A549 treated with AZD9567 at 1 μM for 4 hours (cell line): ENCODE measurements around the gene NPIPA7. TPM values are rescaled to one million over a fixed set of nuclear protein-coding genes. Genes with fewer than 3 reads are reported as not detected.

Source experiments
- total RNA-seq: library from RNA; stranded (reverse); fragments of 200-300 nt; extraction: Qiagen RNA extraction; gene quantifications from 5 replicates; pipeline ENCODE4 v1.2.3, GENCODE V29; 2022; ENCODE audit not compliant: insufficient read depth

NPIPA7 gene
- 11.1 to 14.7 TPM (median 13.1 TPM) in 4 of 5 replicates, not detected in the other for total RNA-seq

DNA sequence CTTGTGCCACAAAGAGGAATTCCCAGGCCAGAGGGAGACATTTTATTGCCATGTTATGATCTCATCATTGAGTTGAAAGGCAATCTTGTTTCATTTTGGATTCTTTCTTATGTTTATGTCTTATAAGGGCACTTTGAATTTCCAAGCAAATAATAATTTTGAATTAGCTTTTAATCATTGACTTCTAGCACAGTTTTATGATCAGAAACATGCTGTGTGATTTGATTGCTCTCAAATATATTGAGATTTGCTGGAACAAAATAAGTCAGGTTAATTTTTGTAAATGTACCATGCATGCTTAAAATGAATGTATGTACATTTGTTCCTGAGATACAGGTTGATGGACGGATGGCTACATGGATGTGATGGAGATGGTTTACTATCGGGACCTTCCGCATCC, at the start of gene NPIPA7:
Gene NPIPA7, plus strand, starts transcription at position 301 of the 400 bp plus-strand sequence. CDS start 105 bp downstream, outside the sequence.

Other genes starting within 250 kb of the NPIPA7 start
- gene ABCC6, start 155.6 kb upstream of the NPIPA7 start, total RNA-seq = 0.80 to 1.1 TPM (median 0.87 TPM) in 4 of 5 replicates, not detected in the other
- 24.5 to 31.4 TPM (median 27.6 TPM) in 5 replicates for gene NOMO3, start 146.6 kb upstream of the NPIPA7 start, total RNA-seq